Stimulated activated CD4-positive, alpha-beta T cell treated with anti-CD3 and anti-CD28 coated beads, TNF-alpha, amount 100 ng/mL, for 48 hours (primary cell): ENCODE results near the gene UBE2I.
A peak's percentile ranks its signal among the peaks of the same experiment; 100 is the strongest.
"Not testable (repeated sequence)": the region's sequence is repeated elsewhere in the genome, so short reads cannot be mapped to it uniquely, and the experiment has no call there.

ENCODE experiments used
- DNase-seq, 3 donors: peaks; one replicate each; pipeline ENCODE4 v3.0.0-alpha.2; 2020; ENCODE audit warnings: low read depth in 3 of 3

UBE2I gene

GRCh38 chr16:1293921-1294656 is 15.3 kb upstream of the UBE2I start:
- no peak for DNase-seq

- no peak for DNase-seq
Measured at GRCh38 chr16:1295465-1295864, 14.0 kb upstream of the UBE2I start.

GRCh38 chr16:1296688-1297017 is 12.8 kb upstream of the UBE2I start:
- not testable (repeated sequence) for DNase-seq

- DNase-seq: peak in 1 of 3 donors; percentile 18
Measured at GRCh38 chr16:1297018-1297696, 12.3 kb upstream of the UBE2I start.

- no peak for DNase-seq
Measured at GRCh38 chr16:1298406-1298805, 11.0 kb upstream of the UBE2I start.

GRCh38 chr16:1299012-1299867 is 10.2 kb upstream of the UBE2I start:
- no peak for DNase-seq

GRCh38 chr16:1299868-1300203 is 9.6 kb upstream of the UBE2I start:
- no peak for DNase-seq

- peak; percentile 53 to 70 (median 63) for DNase-seq
Measured at GRCh38 chr16:1300664-1301476, 8.6 kb upstream of the UBE2I start.

- no peak for DNase-seq
Measured at GRCh38 chr16:1301562-1301961, 7.9 kb upstream of the UBE2I start.

- no peak for DNase-seq
Measured at GRCh38 chr16:1305823-1306222, 3.6 kb upstream of the UBE2I start.

GRCh38 chr16:1306334-1306733 is 3.1 kb upstream of the UBE2I start:
- no peak for DNase-seq

GRCh38 chr16:1308036-1308976 is 1.1 kb upstream of the UBE2I start:
- DNase-seq: no peak

GRCh38 chr16:1309888-1310831 is 724 bp downstream of the UBE2I start:
- DNase-seq: no peak

GRCh38 chr16:1310832-1311200 is 1.4 kb downstream of the UBE2I start:
- DNase-seq: no peak

- DNase-seq: no peak
Measured at GRCh38 chr16:1311212-1311737, 1.8 kb downstream of the UBE2I start.

- DNase-seq: no peak
Measured at GRCh38 chr16:1311738-1312466, 2.5 kb downstream of the UBE2I start.

- DNase-seq: no peak
Measured at GRCh38 chr16:1312467-1312816, 3.0 kb downstream of the UBE2I start.

- DNase-seq: no peak
Measured at GRCh38 chr16:1312903-1313302, 3.5 kb downstream of the UBE2I start.
